PFSK-1 (cell line): ENCODE results near the gene ARTN.

Source experiments
- FOXP2 ChIP-seq: optimal IDR thresholded peaks from 2 replicates; pipeline ENCODE3; 2011; ENCODE audit warnings: borderline replicate concordance, control low read depth, inconsistent platforms; ENCODE audit not compliant: insufficient read depth; ENCODE audit errors: extremely low read length, extremely low read depth
- POLR2AphosphoS5 ChIP-seq: IDR thresholded peaks from 2 replicates; pipeline ENCODE4 v1.6.1; 2012; ENCODE audit warnings: low read depth, mild to moderate bottlenecking, control low read depth, low read length, moderate library complexity
- SIN3A ChIP-seq: IDR thresholded peaks from 2 replicates; pipeline ENCODE4 v1.6.1; 2012; ENCODE audit warnings: mild to moderate bottlenecking, low read length, moderate library complexity, borderline replicate concordance; ENCODE audit not compliant: insufficient read depth
- TAF1 ChIP-seq: IDR thresholded peaks from 2 replicates; pipeline ENCODE4 v1.6.1; 2012; ENCODE audit warnings: low read length, control low read depth, borderline replicate concordance; ENCODE audit not compliant: insufficient read depth
- TF ChIP-seq, protein P1 (sequence below), 2 experiments: IDR thresholded peaks; 2 replicates each; pipeline versions ENCODE4 v1.6.1 to v1.8.0; 2011 to 2012; ENCODE audit warnings: low read depth in 2 of 2, low read length in 2 of 2, control low read depth in 1 of 2, inconsistent platforms in 1 of 2, mild to moderate bottlenecking in 1 of 2, moderate library complexity in 1 of 2; ENCODE audit not compliant: insufficient read depth in 1 of 2

The ARTN gene

DNA sequence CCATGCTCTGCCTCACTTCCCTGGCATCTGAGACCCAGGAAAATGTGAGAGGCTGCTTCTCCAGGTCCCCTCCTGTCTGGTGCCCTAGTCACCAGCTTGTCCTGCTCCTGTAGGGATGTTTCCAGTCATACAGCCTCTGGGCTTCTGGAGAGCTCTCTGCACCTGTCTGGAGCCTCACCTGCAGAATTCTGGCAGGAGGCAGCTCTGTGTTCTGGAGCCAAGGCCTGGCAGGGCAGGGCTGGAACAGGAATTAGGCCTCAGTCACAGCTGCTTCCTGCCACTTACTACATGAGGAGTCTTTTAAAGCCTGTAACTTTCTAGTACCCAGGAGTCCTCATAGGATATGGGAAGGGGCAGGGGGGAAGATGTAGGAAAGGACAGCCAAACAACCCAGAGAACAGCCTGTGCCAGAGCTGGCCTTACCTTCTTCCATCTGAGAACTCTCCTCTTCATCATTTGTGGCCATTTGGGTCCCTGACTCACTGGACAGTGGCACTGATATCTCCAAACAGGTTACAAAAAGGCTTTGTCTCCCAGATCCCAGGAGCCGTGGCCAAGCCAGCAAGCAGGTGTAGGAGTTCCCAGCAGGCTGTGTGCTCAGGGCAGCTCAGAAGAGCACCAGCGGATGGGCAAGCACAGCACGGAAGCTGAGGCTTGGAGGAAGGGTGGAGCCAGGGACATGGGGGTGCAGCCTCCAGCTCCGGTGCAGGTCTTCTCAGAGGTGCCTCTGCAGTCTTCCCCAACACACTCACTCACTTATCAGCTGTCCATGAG is 31.4 kb upstream of the ARTN start:
- no peak for TF ChIP-seq SIN3A
- no peak for TF ChIP-seq POLR2AphosphoS5
- no peak for TF ChIP-seq TAF1
- TF ChIP-seq, protein P1, sequence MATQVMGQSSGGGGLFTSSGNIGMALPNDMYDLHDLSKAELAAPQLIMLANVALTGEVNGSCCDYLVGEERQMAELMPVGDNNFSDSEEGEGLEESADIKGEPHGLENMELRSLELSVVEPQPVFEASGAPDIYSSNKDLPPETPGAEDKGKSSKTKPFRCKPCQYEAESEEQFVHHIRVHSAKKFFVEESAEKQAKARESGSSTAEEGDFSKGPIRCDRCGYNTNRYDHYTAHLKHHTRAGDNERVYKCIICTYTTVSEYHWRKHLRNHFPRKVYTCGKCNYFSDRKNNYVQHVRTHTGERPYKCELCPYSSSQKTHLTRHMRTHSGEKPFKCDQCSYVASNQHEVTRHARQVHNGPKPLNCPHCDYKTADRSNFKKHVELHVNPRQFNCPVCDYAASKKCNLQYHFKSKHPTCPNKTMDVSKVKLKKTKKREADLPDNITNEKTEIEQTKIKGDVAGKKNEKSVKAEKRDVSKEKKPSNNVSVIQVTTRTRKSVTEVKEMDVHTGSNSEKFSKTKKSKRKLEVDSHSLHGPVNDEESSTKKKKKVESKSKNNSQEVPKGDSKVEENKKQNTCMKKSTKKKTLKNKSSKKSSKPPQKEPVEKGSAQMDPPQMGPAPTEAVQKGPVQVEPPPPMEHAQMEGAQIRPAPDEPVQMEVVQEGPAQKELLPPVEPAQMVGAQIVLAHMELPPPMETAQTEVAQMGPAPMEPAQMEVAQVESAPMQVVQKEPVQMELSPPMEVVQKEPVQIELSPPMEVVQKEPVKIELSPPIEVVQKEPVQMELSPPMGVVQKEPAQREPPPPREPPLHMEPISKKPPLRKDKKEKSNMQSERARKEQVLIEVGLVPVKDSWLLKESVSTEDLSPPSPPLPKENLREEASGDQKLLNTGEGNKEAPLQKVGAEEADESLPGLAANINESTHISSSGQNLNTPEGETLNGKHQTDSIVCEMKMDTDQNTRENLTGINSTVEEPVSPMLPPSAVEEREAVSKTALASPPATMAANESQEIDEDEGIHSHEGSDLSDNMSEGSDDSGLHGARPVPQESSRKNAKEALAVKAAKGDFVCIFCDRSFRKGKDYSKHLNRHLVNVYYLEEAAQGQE (IDR thresholded peaks at IDR 0.05; ENCODE audit: insufficient read depth in 1 of 2, low read depth in 2 of 2, low read length in 2 of 2), result no peak
- TF ChIP-seq FOXP2, result no peak

DNA sequence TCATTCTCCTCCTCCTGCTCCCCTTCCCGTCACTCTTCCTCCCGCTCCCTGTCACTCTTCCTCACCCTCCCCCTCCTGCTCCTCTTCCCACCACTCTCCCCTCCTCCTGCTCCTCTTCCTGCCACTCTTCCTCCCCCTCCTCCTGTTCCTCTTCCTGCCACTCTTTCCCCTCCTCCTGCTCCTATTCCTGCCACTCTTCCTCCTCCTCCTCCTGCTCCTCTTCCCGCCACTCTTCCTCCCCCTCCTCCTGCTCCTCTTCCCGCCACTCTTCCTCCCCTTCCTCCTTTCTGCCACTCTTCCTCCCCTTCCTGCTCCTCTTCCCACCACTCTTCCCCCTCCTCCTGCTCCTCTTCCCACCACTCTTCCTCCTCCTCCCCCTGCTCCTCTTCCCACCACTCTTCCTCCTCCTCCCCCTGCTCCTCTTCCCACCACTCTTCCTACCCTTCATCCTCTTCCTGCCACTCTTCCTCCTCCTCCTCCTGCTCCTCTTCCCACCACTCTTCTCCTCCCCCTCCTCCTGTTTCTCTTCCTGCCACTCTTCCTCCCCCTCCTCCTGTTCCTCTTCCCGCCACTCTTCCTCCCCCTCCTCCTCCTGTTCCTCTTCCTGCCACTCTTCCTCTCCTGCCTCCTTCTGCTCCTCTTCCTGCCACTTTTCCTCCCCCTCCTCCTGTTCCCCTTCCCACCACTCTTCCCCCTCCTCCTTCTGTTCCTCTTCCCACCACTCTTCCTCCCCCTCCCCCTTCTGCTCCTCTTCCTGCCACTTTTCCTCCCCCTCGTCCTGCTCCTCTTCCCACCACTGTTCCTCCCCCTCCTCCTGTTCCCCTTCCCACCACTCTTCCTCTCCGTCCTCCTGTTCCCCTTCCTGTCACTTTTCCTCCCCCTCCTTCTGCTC is 28.7 kb upstream of the ARTN start:
- TF ChIP-seq, protein P1 (IDR thresholded peaks at IDR 0.05; ENCODE audit: insufficient read depth in 1 of 2, low read depth in 2 of 2, low read length in 2 of 2), result no peak
- no peak for TF ChIP-seq TAF1

DNA sequence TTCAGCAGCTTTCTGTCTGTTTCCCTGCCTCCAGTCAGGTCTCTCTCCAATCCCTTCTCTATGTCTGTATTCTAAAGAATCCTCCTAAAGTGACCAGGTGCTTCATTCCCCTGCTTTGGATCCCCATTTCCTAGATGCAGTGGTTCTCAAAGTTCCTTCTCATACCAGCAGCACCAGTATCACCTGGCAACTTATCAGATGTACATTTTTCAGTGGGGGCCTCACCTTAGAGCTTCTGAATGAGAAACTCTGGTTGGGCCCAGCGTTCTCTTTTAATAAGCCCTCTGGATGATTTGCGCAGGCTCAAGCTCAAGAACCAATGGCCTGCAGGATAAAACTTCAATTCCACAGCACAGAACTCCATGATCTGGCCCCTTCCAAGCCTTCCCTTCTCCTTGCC is 25.4 kb upstream of the ARTN start:
- TF ChIP-seq FOXP2 (no peak), POLR2AphosphoS5 (no peak), SIN3A (no peak), TAF1 (no peak)
- TF ChIP-seq, protein P1 (IDR thresholded peaks at IDR 0.05; ENCODE audit: insufficient read depth in 1 of 2, low read depth in 2 of 2, low read length in 2 of 2), result no peak

DNA sequence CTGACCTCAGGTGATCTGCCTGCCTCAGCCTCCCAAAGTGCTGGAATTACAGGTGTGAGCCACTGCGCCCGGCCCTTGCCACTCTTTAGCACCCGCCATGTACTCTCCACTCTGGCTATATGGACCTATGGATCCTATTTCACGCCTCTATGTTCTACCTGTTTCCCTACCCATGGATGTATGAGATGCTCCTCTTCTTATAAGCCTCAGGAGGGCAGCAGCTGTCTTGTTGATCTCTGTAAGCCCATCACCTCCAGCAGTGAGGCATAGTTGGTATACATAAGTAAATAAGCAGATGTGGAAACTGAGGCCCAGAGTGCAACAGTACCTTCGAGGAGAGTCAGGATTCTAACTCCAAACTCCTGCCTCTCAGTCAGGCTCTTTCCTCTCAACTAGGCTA is 24.7 kb upstream of the ARTN start:
- TF ChIP-seq SIN3A (no peak), POLR2AphosphoS5 (no peak), TAF1 (no peak), FOXP2 (no peak)
- TF ChIP-seq, protein P1 (IDR thresholded peaks at IDR 0.05; ENCODE audit: insufficient read depth in 1 of 2, low read depth in 2 of 2, low read length in 2 of 2), result no peak

DNA sequence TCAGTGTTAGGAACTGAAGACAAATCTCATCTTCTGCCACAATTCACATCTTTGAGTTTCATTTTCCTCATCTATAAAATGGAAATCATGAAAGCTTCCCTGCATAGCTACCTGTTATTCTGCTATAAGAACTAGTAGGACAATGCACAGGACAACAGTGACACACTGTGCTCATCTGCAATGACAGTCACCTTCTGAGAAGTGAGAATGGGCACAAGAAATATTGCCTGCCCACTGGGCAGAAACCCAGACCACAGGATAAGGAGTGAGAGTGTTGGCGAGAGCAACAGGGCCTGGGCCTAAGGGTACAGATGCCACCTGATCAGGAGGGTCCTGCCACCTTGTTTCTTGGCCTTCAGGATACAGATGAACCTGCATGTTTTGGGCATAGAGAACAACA is 23.3 kb upstream of the ARTN start:
- TF ChIP-seq SIN3A (no peak), FOXP2 (no peak), POLR2AphosphoS5 (no peak)
